Measurements from ENCODE around the gene SLC34A3.

Gene SLC34A3

DNA sequence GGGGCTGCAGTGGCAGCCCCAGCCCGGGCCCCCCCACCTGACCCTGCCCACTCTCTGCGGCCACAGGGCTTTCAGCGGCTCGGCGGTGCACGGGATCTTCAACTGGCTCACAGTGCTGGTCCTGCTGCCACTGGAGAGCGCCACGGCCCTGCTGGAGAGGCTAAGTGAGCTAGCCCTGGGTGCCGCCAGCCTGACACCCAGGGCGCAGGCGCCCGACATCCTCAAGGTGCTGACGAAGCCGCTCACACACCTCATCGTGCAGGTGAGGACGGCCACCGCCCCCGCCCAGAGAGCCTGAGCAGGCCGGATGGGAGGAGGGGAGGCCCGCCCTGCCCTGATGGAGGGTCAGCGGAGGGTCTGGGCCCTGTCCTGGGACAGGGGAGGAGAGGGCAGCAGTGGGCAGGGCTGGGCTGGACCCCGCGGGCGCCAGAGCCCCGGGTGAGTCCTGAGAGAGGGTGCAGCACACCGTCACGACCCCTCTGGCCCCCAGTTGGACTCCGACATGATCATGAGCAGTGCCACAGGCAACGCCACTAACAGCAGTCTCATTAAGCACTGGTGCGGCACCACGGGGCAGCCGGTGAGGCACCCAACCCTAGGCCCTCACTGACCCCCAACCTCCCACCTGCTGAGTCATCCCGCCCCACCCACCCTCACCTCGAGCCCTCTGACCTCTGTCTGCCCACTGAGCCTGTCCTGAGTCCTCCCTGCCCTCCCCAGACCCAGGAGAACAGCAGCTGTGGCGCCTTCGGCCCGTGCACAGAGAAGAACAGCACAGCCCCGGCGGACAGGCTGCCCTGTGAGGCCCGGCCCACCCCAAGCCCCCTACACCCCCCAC lies 2.7 kb downstream of the SLC34A3 start:
- H3K4me3 ChIP-seq (ENCODE audit: low read depth, low read length) = no peak overlapping the region
- in situ Hi-C loops (cut with HindIII; ENCODE audit: low sequenced_read_pairs) = no loop called here
- DNase-seq (ENCODE audit: low read depth, low spot score) = no peak
- TF ChIP-seq, protein P1, sequence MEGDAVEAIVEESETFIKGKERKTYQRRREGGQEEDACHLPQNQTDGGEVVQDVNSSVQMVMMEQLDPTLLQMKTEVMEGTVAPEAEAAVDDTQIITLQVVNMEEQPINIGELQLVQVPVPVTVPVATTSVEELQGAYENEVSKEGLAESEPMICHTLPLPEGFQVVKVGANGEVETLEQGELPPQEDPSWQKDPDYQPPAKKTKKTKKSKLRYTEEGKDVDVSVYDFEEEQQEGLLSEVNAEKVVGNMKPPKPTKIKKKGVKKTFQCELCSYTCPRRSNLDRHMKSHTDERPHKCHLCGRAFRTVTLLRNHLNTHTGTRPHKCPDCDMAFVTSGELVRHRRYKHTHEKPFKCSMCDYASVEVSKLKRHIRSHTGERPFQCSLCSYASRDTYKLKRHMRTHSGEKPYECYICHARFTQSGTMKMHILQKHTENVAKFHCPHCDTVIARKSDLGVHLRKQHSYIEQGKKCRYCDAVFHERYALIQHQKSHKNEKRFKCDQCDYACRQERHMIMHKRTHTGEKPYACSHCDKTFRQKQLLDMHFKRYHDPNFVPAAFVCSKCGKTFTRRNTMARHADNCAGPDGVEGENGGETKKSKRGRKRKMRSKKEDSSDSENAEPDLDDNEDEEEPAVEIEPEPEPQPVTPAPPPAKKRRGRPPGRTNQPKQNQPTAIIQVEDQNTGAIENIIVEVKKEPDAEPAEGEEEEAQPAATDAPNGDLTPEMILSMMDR (IDR thresholded peaks at IDR 0.05; ENCODE audit: low read depth, low read length) = no peak

- TF ChIP-seq, protein P1 (IDR thresholded peaks at IDR 0.05; ENCODE audit: low read depth, low read length) = no peak
- in situ Hi-C loops (cut with HindIII; ENCODE audit: low sequenced_read_pairs) = no loop called here
- no peak for DNase-seq (ENCODE audit: low read depth, low spot score)
- no peak overlapping the region for H3K4me3 ChIP-seq (ENCODE audit: low read depth, low read length)
Measured at GRCh38 chr9:137234055-137234697, 3.5 kb downstream of the SLC34A3 start.

DNA sequence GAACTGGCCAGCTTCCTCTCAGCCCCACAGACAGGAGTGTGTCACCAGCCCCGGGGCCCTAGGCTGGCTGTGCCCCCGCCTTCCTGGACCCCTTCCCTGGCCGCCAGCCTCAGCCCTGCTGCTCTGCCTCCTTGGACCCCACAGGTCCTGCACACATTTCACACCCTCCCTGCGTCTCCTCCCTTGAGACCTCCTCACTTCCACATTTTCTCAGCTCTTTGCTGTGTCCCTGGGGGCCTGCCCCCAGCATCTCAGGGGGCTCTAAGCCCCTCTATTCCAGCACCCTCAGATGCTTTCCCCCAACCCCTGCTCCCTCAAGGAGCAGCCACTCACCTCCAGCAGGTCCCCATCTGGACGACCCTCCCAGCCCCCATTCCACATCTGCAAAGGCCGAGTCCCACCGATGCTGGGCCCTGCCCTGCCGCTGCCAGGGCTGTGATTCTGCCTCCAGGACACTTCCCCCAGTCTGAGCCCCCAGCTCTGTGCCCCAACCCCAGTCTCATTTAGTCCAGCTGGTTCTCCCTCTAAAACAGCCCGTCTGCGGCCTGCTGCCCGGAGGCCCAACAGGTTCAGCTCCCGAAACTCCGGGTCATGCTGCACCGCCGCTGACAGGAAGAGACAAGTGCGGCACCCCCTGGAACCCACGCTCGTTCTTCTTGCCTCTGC lies 4.2 kb downstream of the SLC34A3 start:
- H3K4me3 ChIP-seq (ENCODE audit: low read depth, low read length) = no peak overlapping the region
- in situ Hi-C loops (cut with HindIII; ENCODE audit: low sequenced_read_pairs) = no loop called here
- TF ChIP-seq, protein P1 (IDR thresholded peaks at IDR 0.05; ENCODE audit: low read depth, low read length) = no peak
- no peak for DNase-seq (ENCODE audit: low read depth, low spot score)

GRCh38 chr9:137235424-137236237 lies 4.9 kb downstream of the SLC34A3 start:
- DNase-seq (ENCODE audit: low read depth, low spot score) = no peak
- TF ChIP-seq, protein P1 (IDR thresholded peaks at IDR 0.05; ENCODE audit: low read depth, low read length) = no peak
- in situ Hi-C loops (cut with HindIII; ENCODE audit: low sequenced_read_pairs) = no loop called here
- no peak overlapping the region for H3K4me3 ChIP-seq (ENCODE audit: low read depth, low read length)

DNA sequence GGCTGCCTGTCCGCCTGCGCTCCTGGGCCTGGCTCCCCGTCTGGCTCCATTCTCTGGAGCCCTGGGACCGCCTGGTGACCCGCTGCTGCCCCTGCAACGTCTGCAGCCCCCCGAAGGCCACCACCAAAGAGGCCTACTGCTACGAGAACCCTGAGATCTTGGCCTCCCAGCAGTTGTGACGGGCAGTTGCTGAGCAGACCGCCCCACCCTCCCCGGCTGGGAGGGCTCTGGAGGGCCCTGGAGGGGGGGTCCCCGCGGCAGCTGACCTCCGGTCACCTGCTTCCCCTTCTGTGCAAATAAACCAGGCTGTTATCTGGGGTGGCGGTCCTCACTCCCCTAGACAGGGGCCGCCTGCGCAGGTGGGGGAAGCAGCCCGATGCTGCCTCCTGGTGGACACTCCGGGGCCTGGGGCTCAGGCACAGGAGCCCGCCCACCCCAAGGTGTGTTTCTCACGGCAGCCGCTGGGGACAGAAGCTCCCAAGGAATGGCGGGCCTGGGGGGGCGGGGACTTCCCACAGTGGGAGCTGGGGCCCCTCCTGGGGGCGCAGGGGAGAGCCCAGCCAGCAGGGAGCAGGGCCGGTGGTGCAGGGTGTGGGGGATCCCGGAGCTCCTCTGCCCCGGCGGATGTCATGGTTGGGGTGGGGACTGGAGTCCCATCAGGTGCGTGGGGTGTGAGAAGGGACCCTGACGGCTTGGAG lies 5.7 kb downstream of the SLC34A3 start:
- in situ Hi-C loops (cut with HindIII; ENCODE audit: low sequenced_read_pairs) = no loop called here
- no peak overlapping the region for H3K4me3 ChIP-seq (ENCODE audit: low read depth, low read length)
- peak; percentile 73 for DNase-seq (ENCODE audit: low read depth, low spot score)
- TF ChIP-seq, protein P1 (IDR thresholded peaks at IDR 0.05; ENCODE audit: low read depth, low read length) = peak; percentile 100
